Measurements from ENCODE around the gene UGGT1. TPM values are rescaled to one million over a fixed set of nuclear protein-coding genes. Genes with fewer than 3 reads are reported as not detected.

UGGT1 gene, protein sequence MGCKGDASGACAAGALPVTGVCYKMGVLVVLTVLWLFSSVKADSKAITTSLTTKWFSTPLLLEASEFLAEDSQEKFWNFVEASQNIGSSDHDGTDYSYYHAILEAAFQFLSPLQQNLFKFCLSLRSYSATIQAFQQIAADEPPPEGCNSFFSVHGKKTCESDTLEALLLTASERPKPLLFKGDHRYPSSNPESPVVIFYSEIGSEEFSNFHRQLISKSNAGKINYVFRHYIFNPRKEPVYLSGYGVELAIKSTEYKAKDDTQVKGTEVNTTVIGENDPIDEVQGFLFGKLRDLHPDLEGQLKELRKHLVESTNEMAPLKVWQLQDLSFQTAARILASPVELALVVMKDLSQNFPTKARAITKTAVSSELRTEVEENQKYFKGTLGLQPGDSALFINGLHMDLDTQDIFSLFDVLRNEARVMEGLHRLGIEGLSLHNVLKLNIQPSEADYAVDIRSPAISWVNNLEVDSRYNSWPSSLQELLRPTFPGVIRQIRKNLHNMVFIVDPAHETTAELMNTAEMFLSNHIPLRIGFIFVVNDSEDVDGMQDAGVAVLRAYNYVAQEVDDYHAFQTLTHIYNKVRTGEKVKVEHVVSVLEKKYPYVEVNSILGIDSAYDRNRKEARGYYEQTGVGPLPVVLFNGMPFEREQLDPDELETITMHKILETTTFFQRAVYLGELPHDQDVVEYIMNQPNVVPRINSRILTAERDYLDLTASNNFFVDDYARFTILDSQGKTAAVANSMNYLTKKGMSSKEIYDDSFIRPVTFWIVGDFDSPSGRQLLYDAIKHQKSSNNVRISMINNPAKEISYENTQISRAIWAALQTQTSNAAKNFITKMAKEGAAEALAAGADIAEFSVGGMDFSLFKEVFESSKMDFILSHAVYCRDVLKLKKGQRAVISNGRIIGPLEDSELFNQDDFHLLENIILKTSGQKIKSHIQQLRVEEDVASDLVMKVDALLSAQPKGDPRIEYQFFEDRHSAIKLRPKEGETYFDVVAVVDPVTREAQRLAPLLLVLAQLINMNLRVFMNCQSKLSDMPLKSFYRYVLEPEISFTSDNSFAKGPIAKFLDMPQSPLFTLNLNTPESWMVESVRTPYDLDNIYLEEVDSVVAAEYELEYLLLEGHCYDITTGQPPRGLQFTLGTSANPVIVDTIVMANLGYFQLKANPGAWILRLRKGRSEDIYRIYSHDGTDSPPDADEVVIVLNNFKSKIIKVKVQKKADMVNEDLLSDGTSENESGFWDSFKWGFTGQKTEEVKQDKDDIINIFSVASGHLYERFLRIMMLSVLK (N-terminal part only)
- 10 to 100 TPM; 55.5 to 72.0 TPM for total RNA-seq
- 10 to 100 TPM; 33.1 to 39.2 (median 35.8) TPM for polyA plus RNA-seq (ENCODE audit: insufficient read length in 6 of 6)
- long read RNA-seq, donor 1, partial matches to known transcripts: 44 of 44 reads
- long read RNA-seq, donor 1, other reads (novel, unspliced or antisense): 0 of 44 reads
- long read RNA-seq, donor 2, full-length matches to known transcripts: 1 of 1 reads
- long read RNA-seq, donor 2, partial matches to known transcripts: 0 of 1 reads
- long read RNA-seq, donor 2, other reads (novel, unspliced or antisense): 0 of 1 reads
- long read RNA-seq, donor 3, full-length matches to known transcripts: 1 of 1 reads
- long read RNA-seq, donor 3, partial matches to known transcripts: 0 of 1 reads
- long read RNA-seq, donor 3, other reads (novel, unspliced or antisense): 0 of 1 reads
- long read RNA-seq, donor 4, partial matches to known transcripts: 2 of 5 reads
- long read RNA-seq, donor 4, other reads (novel, unspliced or antisense): 3 of 5 reads
- long read RNA-seq, donor 5, partial matches to known transcripts: 26 of 26 reads
- long read RNA-seq, donor 5, other reads (novel, unspliced or antisense): 0 of 26 reads
- long read RNA-seq, donor 6: 0 reads
- long read RNA-seq, donor 7: 0 reads
- long read RNA-seq, donor 8: 0 reads
- long read RNA-seq, donor 9: 0 reads
- long read RNA-seq, donor 10, partial matches to known transcripts: 0 of 3 reads
- long read RNA-seq, donor 10, other reads (novel, unspliced or antisense): 3 of 3 reads
- long read RNA-seq, donor 11, full-length matches to known transcripts: 1 of 1 reads
- long read RNA-seq, donor 11, partial matches to known transcripts: 0 of 1 reads
- long read RNA-seq, donor 11, other reads (novel, unspliced or antisense): 0 of 1 reads
- long read RNA-seq, donor 12: 0 reads

DNA sequence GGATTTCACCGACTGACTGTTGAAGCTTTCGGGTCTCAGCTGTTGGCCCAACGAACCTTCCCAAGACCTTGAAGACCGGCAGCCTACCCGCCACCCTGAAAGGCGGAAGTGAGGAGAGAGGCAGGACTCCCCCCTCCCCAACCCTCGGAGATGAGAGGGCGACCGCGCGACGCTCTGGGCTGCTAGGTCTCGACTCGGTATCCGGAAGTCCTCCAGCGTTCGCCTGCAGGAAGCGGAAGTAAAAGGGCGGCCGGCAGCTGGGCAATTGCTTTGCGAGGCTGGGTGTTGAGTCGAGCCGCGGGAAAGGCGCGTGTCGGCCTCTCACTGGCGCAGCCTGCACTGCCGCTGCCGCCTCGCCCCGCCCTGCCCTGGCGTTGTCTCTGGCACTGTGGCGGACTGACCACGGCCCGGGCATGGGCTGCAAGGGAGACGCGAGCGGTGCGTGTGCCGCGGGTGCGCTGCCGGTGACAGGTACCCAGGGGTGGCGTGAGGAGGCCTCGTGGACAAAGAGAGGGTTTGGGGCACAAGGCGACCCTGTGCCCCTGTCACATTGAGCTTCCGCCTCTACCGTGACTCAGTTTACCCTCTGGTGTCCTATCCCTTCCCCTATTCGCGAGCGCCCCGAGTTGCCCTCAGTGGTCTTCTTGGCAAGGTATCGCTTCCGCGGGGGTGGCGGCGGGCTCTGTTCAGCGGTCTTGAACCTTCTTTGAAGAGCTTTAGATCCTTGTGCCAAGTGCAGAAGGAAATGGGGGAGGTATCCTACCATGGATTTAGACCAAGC, at the start of gene UGGT1:
TSS of gene UGGT1 (plus strand) at position 256 of the 781 bp plus-strand sequence. CDS start at position 414, 158 bp downstream.
- peak within 1 kb of the TSS; percentile 85 to 97 for H3K4me3 ChIP-seq
- DNase-seq (peak; percentile 96 to 98 (median 97)), ATAC-seq (peak; percentile 100)
- TF ChIP-seq, protein P1, sequence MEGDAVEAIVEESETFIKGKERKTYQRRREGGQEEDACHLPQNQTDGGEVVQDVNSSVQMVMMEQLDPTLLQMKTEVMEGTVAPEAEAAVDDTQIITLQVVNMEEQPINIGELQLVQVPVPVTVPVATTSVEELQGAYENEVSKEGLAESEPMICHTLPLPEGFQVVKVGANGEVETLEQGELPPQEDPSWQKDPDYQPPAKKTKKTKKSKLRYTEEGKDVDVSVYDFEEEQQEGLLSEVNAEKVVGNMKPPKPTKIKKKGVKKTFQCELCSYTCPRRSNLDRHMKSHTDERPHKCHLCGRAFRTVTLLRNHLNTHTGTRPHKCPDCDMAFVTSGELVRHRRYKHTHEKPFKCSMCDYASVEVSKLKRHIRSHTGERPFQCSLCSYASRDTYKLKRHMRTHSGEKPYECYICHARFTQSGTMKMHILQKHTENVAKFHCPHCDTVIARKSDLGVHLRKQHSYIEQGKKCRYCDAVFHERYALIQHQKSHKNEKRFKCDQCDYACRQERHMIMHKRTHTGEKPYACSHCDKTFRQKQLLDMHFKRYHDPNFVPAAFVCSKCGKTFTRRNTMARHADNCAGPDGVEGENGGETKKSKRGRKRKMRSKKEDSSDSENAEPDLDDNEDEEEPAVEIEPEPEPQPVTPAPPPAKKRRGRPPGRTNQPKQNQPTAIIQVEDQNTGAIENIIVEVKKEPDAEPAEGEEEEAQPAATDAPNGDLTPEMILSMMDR (IDR thresholded peaks at IDR 0.05): no peak
- H3K9me3 ChIP-seq: no peaks in the 10 kb centered on the region
- no peaks in the 10 kb centered on the region for H3K36me3 ChIP-seq
- no peaks in the 10 kb centered on the region for H3K27me3 ChIP-seq
- intact Hi-C loops (cut with DNase I): no loop called here
- peak within 1 kb of the TSS; percentile 77 to 94 for H3K27ac ChIP-seq
- H3K4me1 ChIP-seq: peaks cover 0 to 28% of the 10 kb centered on the region in 2 donors

GRCh38 chr2:128041561-128041960, 49.4 kb upstream of the UGGT1 start:
- no peaks in the 10 kb centered on the region for H3K27me3 ChIP-seq
- H3K9me3 ChIP-seq: peaks cover 0 to 47% of the 10 kb centered on the region in 2 donors
- ATAC-seq (no peak), DNase-seq (no peak)
- no peak overlapping the region for H3K27ac ChIP-seq
- no peaks in the 10 kb centered on the region for H3K4me1 ChIP-seq
- no peak overlapping the region for H3K4me3 ChIP-seq
- H3K36me3 ChIP-seq: no peaks in the 10 kb centered on the region
- TF ChIP-seq, protein P1 (IDR thresholded peaks at IDR 0.05): no peak
- intact Hi-C loops (cut with DNase I): no loop called here

- intact Hi-C loops (cut with DNase I): no loop called here
- H3K27ac ChIP-seq: no peak overlapping the region
- no peak overlapping the region for H3K4me3 ChIP-seq
- H3K4me1 ChIP-seq: no peaks in the 10 kb centered on the region
- H3K27me3 ChIP-seq: no peaks in the 10 kb centered on the region
- ATAC-seq: no peak
- TF ChIP-seq, protein P1 (IDR thresholded peaks at IDR 0.05): no peak
- no peaks in the 10 kb centered on the region for H3K36me3 ChIP-seq
- DNase-seq: no peak
- peaks cover 0 to 36% of the 10 kb centered on the region in 2 donors for H3K9me3 ChIP-seq
These were observed 48.0 kb upstream of the UGGT1 start for GRCh38 chr2:128043041-128043440.
